Measurements from ENCODE around the gene ATG2A. TPM values are rescaled to one million over a fixed set of nuclear protein-coding genes. Genes with fewer than 3 reads are reported as not detected.

The ATG2A gene
- total and polyA plus RNA-seq, 9 of the 15 experiments (the other 6 are each of a cell fraction or from before 2014, with no cell fraction given): 0.25 to 45.9 (median 5.2) TPM

DNA sequence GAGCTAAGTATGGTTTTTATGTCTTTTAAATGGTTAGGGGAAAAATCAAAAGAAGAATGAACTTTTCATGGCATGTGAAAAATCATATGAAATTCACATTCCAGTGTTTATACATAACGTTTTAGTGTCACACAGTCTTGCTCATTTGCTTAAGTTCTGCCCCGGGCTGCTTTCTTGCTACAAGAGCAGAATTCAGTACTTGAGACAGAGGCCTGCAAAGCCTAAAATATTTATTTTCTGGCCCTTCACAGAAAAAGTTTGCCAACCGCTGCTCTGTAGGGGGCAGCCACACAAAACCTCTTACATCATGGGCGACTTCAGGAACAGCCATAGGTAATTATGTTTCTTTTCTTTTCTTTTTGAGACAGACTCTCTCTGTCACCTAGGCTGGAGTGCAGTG, 1.0 kb upstream of the ATG2A start (continued):
- TF ChIP-seq, protein P1, sequence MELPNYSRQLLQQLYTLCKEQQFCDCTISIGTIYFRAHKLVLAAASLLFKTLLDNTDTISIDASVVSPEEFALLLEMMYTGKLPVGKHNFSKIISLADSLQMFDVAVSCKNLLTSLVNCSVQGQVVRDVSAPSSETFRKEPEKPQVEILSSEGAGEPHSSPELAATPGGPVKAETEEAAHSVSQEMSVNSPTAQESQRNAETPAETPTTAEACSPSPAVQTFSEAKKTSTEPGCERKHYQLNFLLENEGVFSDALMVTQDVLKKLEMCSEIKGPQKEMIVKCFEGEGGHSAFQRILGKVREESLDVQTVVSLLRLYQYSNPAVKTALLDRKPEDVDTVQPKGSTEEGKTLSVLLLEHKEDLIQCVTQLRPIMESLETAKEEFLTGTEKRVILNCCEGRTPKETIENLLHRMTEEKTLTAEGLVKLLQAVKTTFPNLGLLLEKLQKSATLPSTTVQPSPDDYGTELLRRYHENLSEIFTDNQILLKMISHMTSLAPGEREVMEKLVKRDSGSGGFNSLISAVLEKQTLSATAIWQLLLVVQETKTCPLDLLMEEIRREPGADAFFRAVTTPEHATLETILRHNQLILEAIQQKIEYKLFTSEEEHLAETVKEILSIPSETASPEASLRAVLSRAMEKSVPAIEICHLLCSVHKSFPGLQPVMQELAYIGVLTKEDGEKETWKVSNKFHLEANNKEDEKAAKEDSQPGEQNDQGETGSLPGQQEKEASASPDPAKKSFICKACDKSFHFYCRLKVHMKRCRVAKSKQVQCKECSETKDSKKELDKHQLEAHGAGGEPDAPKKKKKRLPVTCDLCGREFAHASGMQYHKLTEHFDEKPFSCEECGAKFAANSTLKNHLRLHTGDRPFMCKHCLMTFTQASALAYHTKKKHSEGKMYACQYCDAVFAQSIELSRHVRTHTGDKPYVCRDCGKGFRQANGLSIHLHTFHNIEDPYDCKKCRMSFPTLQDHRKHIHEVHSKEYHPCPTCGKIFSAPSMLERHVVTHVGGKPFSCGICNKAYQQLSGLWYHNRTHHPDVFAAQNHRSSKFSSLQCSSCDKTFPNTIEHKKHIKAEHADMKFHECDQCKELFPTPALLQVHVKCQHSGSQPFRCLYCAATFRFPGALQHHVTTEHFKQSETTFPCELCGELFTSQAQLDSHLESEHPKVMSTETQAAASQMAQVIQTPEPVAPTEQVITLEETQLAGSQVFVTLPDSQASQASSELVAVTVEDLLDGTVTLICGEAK (IDR thresholded peaks at IDR 0.05): 0 out of 2 replicates have a peak, but pooled peaks have one; percentile 44
- TF ChIP-seq, protein P1 (CRISPR knock-in tag; IDR thresholded peaks at IDR 0.05): no peak
- TF ChIP-seq, protein P2, sequence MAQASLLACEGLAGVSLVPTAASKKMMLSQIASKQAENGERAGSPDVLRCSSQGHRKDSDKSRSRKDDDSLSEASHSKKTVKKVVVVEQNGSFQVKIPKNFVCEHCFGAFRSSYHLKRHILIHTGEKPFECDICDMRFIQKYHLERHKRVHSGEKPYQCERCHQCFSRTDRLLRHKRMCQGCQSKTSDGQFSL (CRISPR knock-in tag; IDR thresholded peaks at IDR 0.05): no peak
- TF ChIP-seq, protein P2 (tag; IDR thresholded peaks at IDR 0.05): no peak
- TF ChIP-seq RBM17 (IDR thresholded peaks at IDR 0.05; ENCODE audit: borderline replicate concordance, low read depth, low read length): no peak
- no peak for TF ChIP-seq ATF1 (CRISPR knock-in tag; IDR thresholded peaks at IDR 0.05)
- no peak for TF ChIP-seq ATF1 (tag; IDR thresholded peaks at IDR 0.05)
- TF ChIP-seq, protein P3, sequence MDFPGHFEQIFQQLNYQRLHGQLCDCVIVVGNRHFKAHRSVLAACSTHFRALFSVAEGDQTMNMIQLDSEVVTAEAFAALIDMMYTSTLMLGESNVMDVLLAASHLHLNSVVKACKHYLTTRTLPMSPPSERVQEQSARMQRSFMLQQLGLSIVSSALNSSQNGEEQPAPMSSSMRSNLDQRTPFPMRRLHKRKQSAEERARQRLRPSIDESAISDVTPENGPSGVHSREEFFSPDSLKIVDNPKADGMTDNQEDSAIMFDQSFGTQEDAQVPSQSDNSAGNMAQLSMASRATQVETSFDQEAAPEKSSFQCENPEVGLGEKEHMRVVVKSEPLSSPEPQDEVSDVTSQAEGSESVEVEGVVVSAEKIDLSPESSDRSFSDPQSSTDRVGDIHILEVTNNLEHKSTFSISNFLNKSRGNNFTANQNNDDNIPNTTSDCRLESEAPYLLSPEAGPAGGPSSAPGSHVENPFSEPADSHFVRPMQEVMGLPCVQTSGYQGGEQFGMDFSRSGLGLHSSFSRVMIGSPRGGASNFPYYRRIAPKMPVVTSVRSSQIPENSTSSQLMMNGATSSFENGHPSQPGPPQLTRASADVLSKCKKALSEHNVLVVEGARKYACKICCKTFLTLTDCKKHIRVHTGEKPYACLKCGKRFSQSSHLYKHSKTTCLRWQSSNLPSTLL (IDR thresholded peaks at IDR 0.05): no peak
- TF ChIP-seq, protein P4, sequence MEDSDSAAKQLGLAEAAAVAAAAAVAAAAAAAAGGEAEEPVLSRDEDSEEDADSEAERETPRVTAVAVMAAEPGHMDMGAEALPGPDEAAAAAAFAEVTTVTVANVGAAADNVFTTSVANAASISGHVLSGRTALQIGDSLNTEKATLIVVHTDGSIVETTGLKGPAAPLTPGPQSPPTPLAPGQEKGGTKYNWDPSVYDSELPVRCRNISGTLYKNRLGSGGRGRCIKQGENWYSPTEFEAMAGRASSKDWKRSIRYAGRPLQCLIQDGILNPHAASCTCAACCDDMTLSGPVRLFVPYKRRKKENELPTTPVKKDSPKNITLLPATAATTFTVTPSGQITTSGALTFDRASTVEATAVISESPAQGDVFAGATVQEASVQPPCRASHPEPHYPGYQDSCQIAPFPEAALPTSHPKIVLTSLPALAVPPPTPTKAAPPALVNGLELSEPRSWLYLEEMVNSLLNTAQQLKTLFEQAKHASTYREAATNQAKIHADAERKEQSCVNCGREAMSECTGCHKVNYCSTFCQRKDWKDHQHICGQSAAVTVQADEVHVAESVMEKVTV (CRISPR knock-in tag; IDR thresholded peaks at IDR 0.05): no peak
- TF ChIP-seq BHLHE40 (IDR thresholded peaks at IDR 0.05; ENCODE audit: low read length): no peak
- no peak for TF ChIP-seq HNRNPLL (IDR thresholded peaks at IDR 0.05; ENCODE audit: low read depth, low read length, poor library complexity, severe bottlenecking)
- 0 out of 2 replicates have a peak, but pooled peaks have one; percentile 27 for TF ChIP-seq ZNF766 (CRISPR knock-in tag; conservative IDR thresholded peaks at IDR 0.05)
- TF ChIP-seq JUN (IDR thresholded peaks at IDR 0.05; ENCODE audit: borderline replicate concordance, low read depth, low read length): no peak
- no peak for TF ChIP-seq JUN (CRISPR knock-in tag; IDR thresholded peaks at IDR 0.05; ENCODE audit: borderline replicate concordance)
- TF ChIP-seq MYNN (IDR thresholded peaks at IDR 0.05): no peak
- TF ChIP-seq MYNN (CRISPR knock-in tag; IDR thresholded peaks at IDR 0.05): no peak
- no peak for TF ChIP-seq ZKSCAN3 (CRISPR knock-in tag; IDR thresholded peaks at IDR 0.05)

All from K562 (cell line).